ENCODE data around the gene ASPSCR1. TPM values are rescaled to one million over a fixed set of nuclear protein-coding genes. Genes with fewer than 3 reads are reported as not detected.

The ASPSCR1 gene
- total RNA-seq, 2 donors from 2014 or later = 38.1 to 40.1 TPM

GRCh38 chr17:82053556-82054263, 76.3 kb downstream of the ASPSCR1 start:
- H3K27me3 Mint-ChIP-seq = no peaks in the 10 kb centered on the region
- H3K36me3 Mint-ChIP-seq (ENCODE audit: low read depth) = no peaks in the 10 kb centered on the region
- H3K27ac Mint-ChIP-seq = no peak overlapping the region
- peak in 1 of 3 donors; percentile 7 for DNase-seq
- H3K4me1 Mint-ChIP-seq = peaks cover 5% of the 10 kb centered on the region
- no peak overlapping the region for H3K4me3 Mint-ChIP-seq
- ATAC-seq = no peak
- no peaks in the 10 kb centered on the region for H3K9me3 ChIP-seq (ENCODE audit: control insufficient read depth, low read length, poor library complexity, severe bottlenecking)

GRCh38 chr17:82054351-82055022, 77.1 kb downstream of the ASPSCR1 start:
- ATAC-seq = no peak
- H3K9me3 ChIP-seq (ENCODE audit: control insufficient read depth, low read length, poor library complexity, severe bottlenecking) = no peaks in the 10 kb centered on the region
- no peak overlapping the region for H3K27ac Mint-ChIP-seq

GRCh38 chr17:82055023-82055964, 77.9 kb downstream of the ASPSCR1 start:
- ATAC-seq = no peak
- no peaks in the 10 kb centered on the region for H3K9me3 ChIP-seq (ENCODE audit: control insufficient read depth, low read length, poor library complexity, severe bottlenecking)
- Mint-ChIP-seq H3K36me3 (ENCODE audit: low read depth) (peaks cover 2% of the 10 kb centered on the region), H3K4me3 (peak overlapping the region; percentile 65), H3K27me3 (no peaks in the 10 kb centered on the region), H3K27ac (no peak overlapping the region), H3K4me1 (peaks cover 8% of the 10 kb centered on the region)
- DNase-seq = peak in 1 of 3 donors; percentile 8

More at GRCh38 chr17:82054351-82055022, 77.1 kb downstream of the ASPSCR1 start:
- no peaks in the 10 kb centered on the region for H3K36me3 Mint-ChIP-seq (ENCODE audit: low read depth)
- H3K27me3 Mint-ChIP-seq = no peaks in the 10 kb centered on the region
- H3K4me1 Mint-ChIP-seq = peaks cover 5% of the 10 kb centered on the region
- no peak overlapping the region for H3K4me3 Mint-ChIP-seq
- DNase-seq = peak in 1 of 3 donors; percentile 6

- H3K27me3 Mint-ChIP-seq = no peaks in the 10 kb centered on the region
- ATAC-seq = no peak
- peaks cover 2% of the 10 kb centered on the region for H3K4me1 Mint-ChIP-seq
- no peak overlapping the region for H3K4me3 Mint-ChIP-seq
- peak in 1 of 3 donors; percentile 5 for DNase-seq
- H3K9me3 ChIP-seq (ENCODE audit: control insufficient read depth, low read length, poor library complexity, severe bottlenecking) = no peaks in the 10 kb centered on the region
- peaks cover 2% of the 10 kb centered on the region for H3K36me3 Mint-ChIP-seq (ENCODE audit: low read depth)
- no peak overlapping the region for H3K27ac Mint-ChIP-seq
These were observed 78.7 kb downstream of the ASPSCR1 start for GRCh38 chr17:82055965-82056728.

GRCh38 chr17:82056729-82057621, 79.5 kb downstream of the ASPSCR1 start:
- H3K4me1 Mint-ChIP-seq = peaks cover 2% of the 10 kb centered on the region
- H3K27me3 Mint-ChIP-seq = no peaks in the 10 kb centered on the region
- no peak overlapping the region for H3K4me3 Mint-ChIP-seq
- H3K9me3 ChIP-seq (ENCODE audit: control insufficient read depth, low read length, poor library complexity, severe bottlenecking) = no peaks in the 10 kb centered on the region
- H3K36me3 Mint-ChIP-seq (ENCODE audit: low read depth) = peaks cover 2% of the 10 kb centered on the region
- ATAC-seq = no peak
- no peak overlapping the region for H3K27ac Mint-ChIP-seq
- peak in 1 of 3 donors; percentile 9 for DNase-seq

- H3K4me3 Mint-ChIP-seq = no peak overlapping the region
- H3K4me1 Mint-ChIP-seq = peaks cover 2% of the 10 kb centered on the region
- no peak overlapping the region for H3K27ac Mint-ChIP-seq
- ATAC-seq = no peak
- no peaks in the 10 kb centered on the region for H3K27me3 Mint-ChIP-seq
- no peak for DNase-seq
- no peaks in the 10 kb centered on the region for H3K9me3 ChIP-seq (ENCODE audit: control insufficient read depth, low read length, poor library complexity, severe bottlenecking)
- peaks cover 2% of the 10 kb centered on the region for H3K36me3 Mint-ChIP-seq (ENCODE audit: low read depth)
These were observed 80.9 kb downstream of the ASPSCR1 start for GRCh38 chr17:82058230-82058854.

GRCh38 chr17:82058855-82059249, 81.4 kb downstream of the ASPSCR1 start:
- Mint-ChIP-seq H3K4me1 (peaks cover 2% of the 10 kb centered on the region), H3K27ac (no peak overlapping the region), H3K4me3 (no peak overlapping the region), H3K27me3 (no peaks in the 10 kb centered on the region), H3K36me3 (ENCODE audit: low read depth) (peaks cover 2% of the 10 kb centered on the region)
- H3K9me3 ChIP-seq (ENCODE audit: control insufficient read depth, low read length, poor library complexity, severe bottlenecking) = no peaks in the 10 kb centered on the region
- ATAC-seq (no peak), DNase-seq (peak in 1 of 3 donors; percentile 4)

GRCh38 chr17:82059272-82060000, 82.0 kb downstream of the ASPSCR1 start:
- Mint-ChIP-seq H3K27me3 (no peaks in the 10 kb centered on the region), H3K27ac (no peak overlapping the region), H3K4me1 (peaks cover 2% of the 10 kb centered on the region), H3K36me3 (ENCODE audit: low read depth) (peaks cover 2% of the 10 kb centered on the region), H3K4me3 (no peak overlapping the region)
- peak in 1 of 3 donors; percentile 7 for DNase-seq
- no peak for ATAC-seq
- no peaks in the 10 kb centered on the region for H3K9me3 ChIP-seq (ENCODE audit: control insufficient read depth, low read length, poor library complexity, severe bottlenecking)

- H3K4me1 Mint-ChIP-seq = peaks cover 2% of the 10 kb centered on the region
- no peak overlapping the region for H3K4me3 Mint-ChIP-seq
- no peaks in the 10 kb centered on the region for H3K9me3 ChIP-seq (ENCODE audit: control insufficient read depth, low read length, poor library complexity, severe bottlenecking)
- ATAC-seq = no peak
- no peaks in the 10 kb centered on the region for H3K27me3 Mint-ChIP-seq
- no peak overlapping the region for H3K27ac Mint-ChIP-seq
- DNase-seq = peak in 1 of 3 donors; percentile 8
- H3K36me3 Mint-ChIP-seq (ENCODE audit: low read depth) = peaks cover 2% of the 10 kb centered on the region
These were observed 82.6 kb downstream of the ASPSCR1 start for GRCh38 chr17:82060001-82060380.

- H3K9me3 ChIP-seq (ENCODE audit: control insufficient read depth, low read length, poor library complexity, severe bottlenecking) = no peaks in the 10 kb centered on the region
- Mint-ChIP-seq H3K4me3 (no peak overlapping the region), H3K27me3 (no peaks in the 10 kb centered on the region), H3K4me1 (peaks cover 2% of the 10 kb centered on the region), H3K36me3 (ENCODE audit: low read depth) (peaks cover 2% of the 10 kb centered on the region), H3K27ac (no peak overlapping the region)
- DNase-seq (peak in 1 of 3 donors; percentile 7), ATAC-seq (no peak)
These were observed 83.2 kb downstream of the ASPSCR1 start for GRCh38 chr17:82060614-82061013.

All from T-helper 17 cell (primary cell).